Gastroesophageal sphincter (tissue), 4 donors: ENCODE measurements around the gene LHX3. TPM values are rescaled to one million over a fixed set of nuclear protein-coding genes. Genes with fewer than 3 reads are reported as not detected.

Experiments
- ATAC-seq: fragments of 150-250 bp; one replicate; pipeline ENCODE4 v1.9.1; 2016; ENCODE audit warnings: mild to moderate bottlenecking, moderate library complexity
- H3K27ac ChIP-seq, 4 donors: fragments of 200-600 bp; sonication (generic) in 3 of 4; 1 replicate in 3 of 4; 2 replicates in 1 of 4; pipeline ENCODE4 v1.5.1; 2016 to 2019
- H3K27me3 ChIP-seq: fragments of 200-600 bp; sonication (generic); one replicate; pipeline ENCODE4 v1.5.1; 2019
- H3K36me3 ChIP-seq, 2 donors: fragments of 200-600 bp; sonication (generic); one replicate each; pipeline ENCODE4 v1.5.1; 2019; ENCODE audit warnings: control low read depth in 1 of 2
- H3K4me1 ChIP-seq, 3 donors: fragments of 200-600 bp; sonication (generic); 1 replicate in 2 of 3; 2 replicates in 1 of 3; pipeline ENCODE4 v1.5.1; 2016 to 2019; ENCODE audit warnings: control low read depth in 2 of 3
- H3K4me3 ChIP-seq, 2 donors: fragments of 200-600 bp; sonication (generic); one replicate each; pipeline ENCODE4 v1.5.1; 2019; ENCODE audit warnings: mild to moderate bottlenecking in 1 of 2, moderate library complexity in 1 of 2
- H3K9me3 ChIP-seq, 3 donors: fragments of 200-600 bp; sonication (generic); one replicate each; pipeline ENCODE4 v1.5.1; 2017 to 2019; ENCODE audit warnings: control low read depth in 2 of 3
- EP300 ChIP-seq: sonication (generic); formaldehyde crosslinking; IDR thresholded peaks from one replicate; pipeline ENCODE4 v1.6.1; 2017; ENCODE audit warnings: antibody characterized with exemption, mild to moderate bottlenecking
- POLR2A ChIP-seq, 2 donors: fragments of 450-650 bp; IDR thresholded peaks; one replicate each; pipeline ENCODE4 v1.6.1; 2017; ENCODE audit warnings: antibody characterized with exemption in 2 of 2, mild to moderate bottlenecking in 2 of 2, moderate library complexity in 1 of 2
- POLR2AphosphoS5 ChIP-seq: sonication (generic); formaldehyde crosslinking; IDR thresholded peaks from one replicate; pipeline ENCODE4 v1.6.1; 2017; ENCODE audit warnings: antibody characterized with exemption
- WGBS, 2 donors: methylation state at CpG; one replicate each; pipeline ENCODE4 v1.1.5; 2018; ENCODE audit warnings: low coverage in 1 of 2; 5-methylcytosine and 5-hydroxymethylcytosine counted together
- total RNA-seq, 4 donors: library from RNA; depleted of rRNA; stranded (reverse); fragments of >200 nt; gene quantifications; one replicate each; pipeline ENCODE4 v1.1.0, GENCODE V29; 2016
- TF ChIP-seq, protein P1 (sequence below), 4 experiments: fragments of 200-600 bp in 2 of 4; fragments of 450-650 bp in 2 of 4; sonication (generic) in 1 of 4; IDR thresholded peaks; one replicate each; pipeline ENCODE4 v1.5.1; 2017 to 2019; ENCODE audit warnings: antibody characterized with exemption in 4 of 4, mild to moderate bottlenecking in 2 of 4, moderate library complexity in 2 of 4

The LHX3 gene
- total RNA-seq, 4 donors from 2014 or later = not detected

GRCh38 chr9:136169495-136169894 lies 35.4 kb downstream of the LHX3 start:
- ATAC-seq = no peak
- H3K36me3 ChIP-seq = no peaks in the 10 kb centered on the region
- no peaks in the 10 kb centered on the region for H3K4me1 ChIP-seq
- peaks cover 65% of the 10 kb centered on the region for H3K27me3 ChIP-seq
- no peak overlapping the region for H3K27ac ChIP-seq
- H3K9me3 ChIP-seq = peaks cover 0 to 11% (median 0%) of the 10 kb centered on the region in 3 donors
- 71% methylated on average over 1 of the region's 6 CpGs; no CpG with 5 or more reads in 1 of the 2 donors for WGBS, 2 donors
- no peak overlapping the region for H3K4me3 ChIP-seq
- TF ChIP-seq, protein P1, sequence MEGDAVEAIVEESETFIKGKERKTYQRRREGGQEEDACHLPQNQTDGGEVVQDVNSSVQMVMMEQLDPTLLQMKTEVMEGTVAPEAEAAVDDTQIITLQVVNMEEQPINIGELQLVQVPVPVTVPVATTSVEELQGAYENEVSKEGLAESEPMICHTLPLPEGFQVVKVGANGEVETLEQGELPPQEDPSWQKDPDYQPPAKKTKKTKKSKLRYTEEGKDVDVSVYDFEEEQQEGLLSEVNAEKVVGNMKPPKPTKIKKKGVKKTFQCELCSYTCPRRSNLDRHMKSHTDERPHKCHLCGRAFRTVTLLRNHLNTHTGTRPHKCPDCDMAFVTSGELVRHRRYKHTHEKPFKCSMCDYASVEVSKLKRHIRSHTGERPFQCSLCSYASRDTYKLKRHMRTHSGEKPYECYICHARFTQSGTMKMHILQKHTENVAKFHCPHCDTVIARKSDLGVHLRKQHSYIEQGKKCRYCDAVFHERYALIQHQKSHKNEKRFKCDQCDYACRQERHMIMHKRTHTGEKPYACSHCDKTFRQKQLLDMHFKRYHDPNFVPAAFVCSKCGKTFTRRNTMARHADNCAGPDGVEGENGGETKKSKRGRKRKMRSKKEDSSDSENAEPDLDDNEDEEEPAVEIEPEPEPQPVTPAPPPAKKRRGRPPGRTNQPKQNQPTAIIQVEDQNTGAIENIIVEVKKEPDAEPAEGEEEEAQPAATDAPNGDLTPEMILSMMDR (IDR thresholded peaks at IDR 0.05) = no peak
- TF ChIP-seq POLR2A (IDR thresholded peaks at IDR 0.05) (no peak), EP300 (no peak), POLR2AphosphoS5 (no peak)

GRCh38 chr9:136163248-136163850 lies 41.6 kb downstream of the LHX3 start:
- Histone ChIP-seq H3K4me3 (no peak overlapping the region), H3K36me3 (no peaks in the 10 kb centered on the region), H3K4me1 (no peaks in the 10 kb centered on the region), H3K27me3 (peaks cover 50% of the 10 kb centered on the region), H3K27ac (no peak overlapping the region), H3K9me3 (peaks cover 0 to 25% (median 0%) of the 10 kb centered on the region in 3 donors)
- TF ChIP-seq POLR2AphosphoS5 (no peak), POLR2A (IDR thresholded peaks at IDR 0.05) (no peak), EP300 (no peak)
- TF ChIP-seq, protein P1 (IDR thresholded peaks at IDR 0.05) = no peak
- WGBS, 2 donors = 41 to 55% methylated on average over 1 of the region's 1 CpG
- no peak for ATAC-seq

- 67 to 73% methylated on average over 4 to 5 of the region's 10 CpGs for WGBS, 2 donors
- no peak for TF ChIP-seq POLR2AphosphoS5
- TF ChIP-seq, protein P1 (IDR thresholded peaks at IDR 0.05) = no peak
- TF ChIP-seq POLR2A (IDR thresholded peaks at IDR 0.05) = no peak
- TF ChIP-seq EP300 = no peak
- peaks cover 65% of the 10 kb centered on the region for H3K27me3 ChIP-seq
- H3K36me3 ChIP-seq = no peaks in the 10 kb centered on the region
- no peak overlapping the region for H3K4me3 ChIP-seq
- H3K9me3 ChIP-seq = peaks cover 0 to 15% (median 0%) of the 10 kb centered on the region in 3 donors
- H3K27ac ChIP-seq = no peak overlapping the region
- ATAC-seq = no peak
- H3K4me1 ChIP-seq = no peaks in the 10 kb centered on the region
These were observed 43.8 kb downstream of the LHX3 start for GRCh38 chr9:136160995-136161610.

DNA sequence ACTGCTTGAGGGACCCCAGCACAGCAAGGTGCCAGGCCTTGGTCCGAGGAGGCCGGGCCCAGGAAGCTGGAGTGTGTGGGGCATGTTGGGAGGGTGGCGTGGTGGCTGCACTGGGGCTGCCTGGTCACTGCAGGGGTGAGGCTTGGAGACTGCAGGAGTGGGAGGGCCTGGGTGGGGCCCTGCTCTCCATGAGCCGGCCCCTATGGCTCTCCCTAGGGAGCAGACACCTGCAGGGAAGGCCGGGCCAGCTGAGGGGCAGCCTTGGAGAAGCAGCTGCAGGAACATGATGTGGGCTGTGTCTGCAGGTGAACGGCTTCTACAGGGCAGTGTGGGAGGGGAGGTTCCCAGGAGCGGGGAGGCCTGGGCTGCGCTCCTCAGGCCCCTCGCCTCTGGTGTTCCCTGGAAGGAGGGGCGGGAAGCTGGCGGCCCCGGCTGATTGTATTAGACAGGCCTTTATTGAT lies 44.5 kb downstream of the LHX3 start:
- TF ChIP-seq, protein P1 (IDR thresholded peaks at IDR 0.05) = no peak
- no peak for TF ChIP-seq POLR2AphosphoS5
- TF ChIP-seq POLR2A (IDR thresholded peaks at IDR 0.05) = no peak
- no peak for TF ChIP-seq EP300
- ATAC-seq = no peak

More for the DNA sequence above, 44.5 kb downstream of the LHX3 start:
- no peaks in the 10 kb centered on the region for H3K4me1 ChIP-seq
- peaks cover 0 to 13% (median 0%) of the 10 kb centered on the region in 3 donors for H3K9me3 ChIP-seq
- H3K4me3 ChIP-seq = no peak overlapping the region
- WGBS, 2 donors = 60% methylated on average over 6 of the region's 12 CpGs; no CpG with 5 or more reads in 1 of the 2 donors
- no peaks in the 10 kb centered on the region for H3K36me3 ChIP-seq
- H3K27ac ChIP-seq = no peak overlapping the region
- peaks cover 67% of the 10 kb centered on the region for H3K27me3 ChIP-seq
